ENCODE results near the gene KCNQ5.
A peak's percentile ranks its signal among the peaks of the same experiment; 100 is the strongest.

Gene KCNQ5

GRCh38 chr6:72703093-72703492, 81.2 kb downstream of the KCNQ5 start:
- TF ChIP-seq JUND (IDR thresholded peaks at IDR 0.05; ENCODE audit: low read depth), result no peak
- DNase-seq (ENCODE audit: low read depth in 1 of 2, low spot score in 1 of 2), result no peak
- in situ Hi-C loops (cut with HindIII; ENCODE audit: low pct_unique_long_range_greater_than_20kb, low sequenced_read_pairs), result no loop called here

GRCh38 chr6:72704979-72705378, 83.1 kb downstream of the KCNQ5 start:
- peak in 1 of 2 experiments; percentile 63 for DNase-seq (ENCODE audit: low read depth in 1 of 2, low spot score in 1 of 2)
- in situ Hi-C loops (cut with HindIII; ENCODE audit: low pct_unique_long_range_greater_than_20kb, low sequenced_read_pairs), result no loop called here
- no peak for TF ChIP-seq JUND (IDR thresholded peaks at IDR 0.05; ENCODE audit: low read depth)

DNA sequence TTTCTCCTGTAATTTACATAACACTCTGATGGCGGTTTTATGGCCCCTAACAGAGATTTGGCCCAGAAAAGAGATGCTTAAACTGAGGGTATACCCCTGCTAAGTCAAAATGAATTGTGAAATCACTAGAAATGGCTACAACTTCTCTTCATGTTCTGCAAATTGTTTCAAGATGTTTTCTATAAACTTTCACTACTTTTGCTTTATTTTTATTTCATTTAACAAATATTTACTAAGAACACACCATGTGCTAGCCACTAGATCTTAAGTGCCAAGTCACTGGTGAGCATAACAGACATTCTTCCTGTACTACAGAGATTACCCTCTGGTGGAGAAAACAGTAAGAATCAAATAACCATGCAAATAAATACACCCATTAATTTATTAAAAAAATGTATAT, 87.6 kb downstream of the KCNQ5 start:
- no peak for DNase-seq (ENCODE audit: low read depth in 1 of 2, low spot score in 1 of 2)
- in situ Hi-C loops (cut with HindIII; ENCODE audit: low pct_unique_long_range_greater_than_20kb, low sequenced_read_pairs), result no loop called here
- no peak for TF ChIP-seq JUND (IDR thresholded peaks at IDR 0.05; ENCODE audit: low read depth)

DNA sequence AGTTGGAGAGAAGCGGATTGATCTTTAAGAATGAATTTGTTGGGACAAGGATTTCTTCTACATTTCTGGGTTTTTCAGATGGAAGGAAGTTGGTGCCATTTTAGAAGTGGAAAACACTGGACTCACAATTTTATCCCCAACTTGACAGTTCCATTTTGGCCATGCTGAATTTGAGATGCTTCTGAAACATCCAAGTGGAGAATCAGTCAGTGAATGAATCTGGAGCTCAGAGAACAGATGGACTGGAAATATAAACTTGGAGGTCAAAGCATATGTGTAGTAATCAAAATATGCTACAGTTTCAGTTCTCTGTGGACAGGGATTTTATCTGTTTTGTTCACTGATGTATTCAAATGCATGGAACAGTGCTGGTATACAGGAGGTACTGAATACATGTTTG, 89.9 kb downstream of the KCNQ5 start:
- no peak for TF ChIP-seq JUND (IDR thresholded peaks at IDR 0.05; ENCODE audit: low read depth)
- in situ Hi-C loops (cut with HindIII; ENCODE audit: low pct_unique_long_range_greater_than_20kb, low sequenced_read_pairs), result no loop called here
- no peak for DNase-seq (ENCODE audit: low read depth in 1 of 2, low spot score in 1 of 2)

- TF ChIP-seq JUND (IDR thresholded peaks at IDR 0.05; ENCODE audit: low read depth), result no peak
- no peak for DNase-seq (ENCODE audit: low read depth in 1 of 2, low spot score in 1 of 2)
- in situ Hi-C loops (cut with HindIII; ENCODE audit: low pct_unique_long_range_greater_than_20kb, low sequenced_read_pairs), result no loop called here
Observed at GRCh38 chr6:72712910-72713309, 91.0 kb downstream of the KCNQ5 start.

DNA sequence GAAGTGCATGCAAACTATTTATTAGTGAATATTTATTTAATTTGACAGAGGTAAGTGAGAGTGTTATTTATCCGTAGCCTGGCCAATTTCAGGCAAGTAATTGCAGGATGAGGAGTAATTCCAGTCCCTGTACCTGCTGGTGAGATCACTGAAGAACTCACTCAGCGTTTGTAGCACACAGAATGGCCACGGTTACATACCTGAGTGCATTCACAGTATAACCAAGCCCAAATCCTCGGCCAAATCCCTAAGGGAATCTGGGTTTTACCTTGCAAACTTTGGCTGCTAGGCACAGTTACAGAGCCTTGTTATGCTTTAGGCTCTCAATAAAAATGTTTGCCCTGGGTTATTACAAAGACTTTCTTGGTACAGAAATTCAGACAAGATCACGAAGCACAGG, 93.3 kb downstream of the KCNQ5 start:
- DNase-seq (ENCODE audit: low read depth in 1 of 2, low spot score in 1 of 2), result peak; percentile 36 to 86
- in situ Hi-C loops (cut with HindIII; ENCODE audit: low pct_unique_long_range_greater_than_20kb, low sequenced_read_pairs), result no loop called here
- peak; percentile 24; the same call in 1 of the 2 replicates for TF ChIP-seq JUND (IDR thresholded peaks at IDR 0.05; ENCODE audit: low read depth)

DNA sequence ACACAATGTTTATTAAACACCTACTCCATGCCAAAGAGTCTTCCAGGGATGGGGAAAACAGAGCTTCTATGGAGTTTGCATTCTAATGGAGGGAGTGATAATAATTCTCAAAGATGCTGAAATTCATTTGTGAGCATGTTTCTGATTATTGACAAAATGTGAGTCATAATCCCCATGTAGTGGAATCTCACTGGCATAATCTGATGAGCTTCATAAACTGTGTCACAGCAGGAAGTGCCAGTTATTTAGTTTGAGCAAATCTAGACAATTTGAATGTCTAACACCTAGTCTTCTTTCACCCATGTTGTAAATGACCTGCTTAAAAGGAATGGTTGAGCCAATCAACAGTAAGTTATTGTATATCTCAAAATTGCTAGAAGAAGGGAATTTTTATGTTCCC, 95.1 kb downstream of the KCNQ5 start:
- in situ Hi-C loops (cut with HindIII; ENCODE audit: low pct_unique_long_range_greater_than_20kb, low sequenced_read_pairs), result no loop called here
- no peak for TF ChIP-seq JUND (IDR thresholded peaks at IDR 0.05; ENCODE audit: low read depth)
- DNase-seq (ENCODE audit: low read depth in 1 of 2, low spot score in 1 of 2), result no peak

- in situ Hi-C loops (cut with HindIII; ENCODE audit: low pct_unique_long_range_greater_than_20kb, low sequenced_read_pairs), result no loop called here
- DNase-seq (ENCODE audit: low read depth in 1 of 2, low spot score in 1 of 2), result no peak
- TF ChIP-seq JUND (IDR thresholded peaks at IDR 0.05; ENCODE audit: low read depth), result no peak
Observed at GRCh38 chr6:72720464-72720863, 98.6 kb downstream of the KCNQ5 start.

GRCh38 chr6:72721346-72721745, 99.5 kb downstream of the KCNQ5 start:
- in situ Hi-C loops (cut with HindIII; ENCODE audit: low pct_unique_long_range_greater_than_20kb, low sequenced_read_pairs), result no loop called here
- no peak for TF ChIP-seq JUND (IDR thresholded peaks at IDR 0.05; ENCODE audit: low read depth)
- DNase-seq (ENCODE audit: low read depth in 1 of 2, low spot score in 1 of 2), result no peak

GRCh38 chr6:72724545-72724944, 102.7 kb downstream of the KCNQ5 start:
- DNase-seq (ENCODE audit: low read depth in 1 of 2, low spot score in 1 of 2), result no peak
- TF ChIP-seq JUND (IDR thresholded peaks at IDR 0.05; ENCODE audit: low read depth), result no peak
- in situ Hi-C loops (cut with HindIII; ENCODE audit: low pct_unique_long_range_greater_than_20kb, low sequenced_read_pairs), result no loop called here

DNA sequence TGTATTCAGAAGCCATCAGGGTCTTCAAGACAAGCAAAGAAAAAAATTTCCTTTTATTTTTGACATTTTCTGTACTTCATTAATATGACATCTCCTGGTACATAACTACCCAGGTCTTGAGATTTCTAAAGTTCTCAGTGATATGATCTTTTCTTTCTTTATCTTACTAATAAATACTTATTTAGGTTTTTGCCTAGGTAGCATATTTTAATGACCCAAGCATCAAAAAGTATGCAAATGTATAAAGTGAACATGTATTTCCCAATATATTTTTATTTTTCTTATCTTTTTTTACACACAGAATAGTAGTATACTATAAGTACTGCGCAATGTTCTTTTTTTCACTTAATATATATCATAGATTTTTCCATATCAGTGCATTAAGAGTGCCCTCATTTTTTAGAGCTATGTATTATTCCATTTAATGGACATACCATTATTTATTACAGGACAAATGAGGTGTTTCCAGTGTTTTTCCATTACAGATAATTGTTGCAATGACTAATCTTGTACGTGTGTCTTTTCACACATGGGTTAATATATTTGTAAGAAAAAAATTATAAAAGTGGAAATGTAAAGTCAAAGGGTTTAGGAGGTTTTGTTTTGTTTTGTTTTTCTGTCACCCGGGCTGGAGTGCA, 107.0 kb downstream of the KCNQ5 start:
- in situ Hi-C loops (cut with HindIII; ENCODE audit: low pct_unique_long_range_greater_than_20kb, low sequenced_read_pairs), result no loop called here
- no peak for TF ChIP-seq JUND (IDR thresholded peaks at IDR 0.05; ENCODE audit: low read depth)
- DNase-seq (ENCODE audit: low read depth in 1 of 2, low spot score in 1 of 2), result no peak

GRCh38 chr6:72733045-72733444, 111.2 kb downstream of the KCNQ5 start:
- DNase-seq (ENCODE audit: low read depth in 1 of 2, low spot score in 1 of 2), result no peak

GRCh38 chr6:72738091-72738490, 116.2 kb downstream of the KCNQ5 start:
- TF ChIP-seq JUND (IDR thresholded peaks at IDR 0.05; ENCODE audit: low read depth), result no peak
- in situ Hi-C loops (cut with HindIII; ENCODE audit: low pct_unique_long_range_greater_than_20kb, low sequenced_read_pairs), result no loop called here

More at GRCh38 chr6:72733045-72733444, 111.2 kb downstream of the KCNQ5 start:
- in situ Hi-C loops (cut with HindIII; ENCODE audit: low pct_unique_long_range_greater_than_20kb, low sequenced_read_pairs), result no loop called here
- TF ChIP-seq JUND (IDR thresholded peaks at IDR 0.05; ENCODE audit: low read depth), result no peak

DNA sequence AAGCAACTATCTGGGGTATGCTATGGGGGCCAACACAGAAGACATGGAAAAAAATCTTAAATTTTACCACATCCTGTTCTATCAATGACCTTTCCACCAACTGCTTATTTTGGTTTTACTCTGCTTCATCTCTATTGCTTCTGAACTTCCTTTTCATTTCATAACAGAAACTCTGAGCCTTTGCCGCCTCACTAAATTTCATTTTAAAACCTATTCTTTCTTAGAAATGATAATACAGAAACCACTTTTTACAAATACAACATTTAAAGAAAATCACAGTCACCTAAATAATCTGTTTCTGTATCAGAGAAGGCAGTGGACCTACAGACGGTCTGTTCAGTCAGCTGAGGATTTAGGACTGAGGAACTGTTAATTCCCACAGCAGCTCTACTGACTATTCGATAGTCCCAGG, 117.5 kb downstream of the KCNQ5 start:
- DNase-seq (ENCODE audit: low read depth in 1 of 2, low spot score in 1 of 2), result no peak
- in situ Hi-C loops (cut with HindIII; ENCODE audit: low pct_unique_long_range_greater_than_20kb, low sequenced_read_pairs), result no loop called here
- no peak for TF ChIP-seq JUND (IDR thresholded peaks at IDR 0.05; ENCODE audit: low read depth)

More at GRCh38 chr6:72738091-72738490, 116.2 kb downstream of the KCNQ5 start:
- DNase-seq (ENCODE audit: low read depth in 1 of 2, low spot score in 1 of 2), result no peak
